Urinary bladder (tissue), 4 donors: ENCODE results near the gene KLHL9. TPM values are rescaled to one million over a fixed set of nuclear protein-coding genes. Genes with fewer than 3 reads are reported as not detected.
A peak's percentile ranks its signal among the peaks of the same experiment; 100 is the strongest.

Experiments
- DNase-seq: peaks from one replicate; pipeline ENCODE4 v3.0.0-alpha.2; 2015; ENCODE audit errors: extremely low spot score
- H3K27ac ChIP-seq: one replicate; pipeline ENCODE4 v1.5.1; 2013; ENCODE audit warnings: low read depth, mild to moderate bottlenecking, moderate library complexity
- H3K36me3 ChIP-seq: one replicate; pipeline ENCODE4 v1.6.1; 2013; ENCODE audit warnings: mild to moderate bottlenecking, moderate library complexity; ENCODE audit not compliant: insufficient read depth
- H3K4me1 ChIP-seq: one replicate; pipeline ENCODE4 v1.6.1; 2013; ENCODE audit warnings: mild to moderate bottlenecking, moderate library complexity; ENCODE audit not compliant: insufficient read depth
- H3K4me3 ChIP-seq: one replicate; pipeline ENCODE4 v1.5.1; 2013; ENCODE audit warnings: low read depth, low read length
- WGBS: extraction: QIAGEN DNeasy Blood & Tissue Kit; methylation state at CpG from one replicate; pipeline ENCODE4 v1.1.7; 2013; 5-methylcytosine and 5-hydroxymethylcytosine counted together
- polyA plus RNA-seq: library from polyadenylated mRNA; stranded (reverse); fragments of 200-250 nt; gene quantifications from one replicate; pipeline ENCODE4 v1.2.3, GENCODE V29; 2013
- total RNA-seq: library from RNA; depleted of rRNA; stranded (reverse); fragments of >200 nt; gene quantifications from one replicate; pipeline ENCODE4 v1.2.3, GENCODE V29; 2014
- donor health status: healthy with polysubstance abuse.
- donor health status: healthy.

Gene KLHL9
- total and polyA plus RNA-seq, 2 donors = 15.3 to 45.7 TPM

DNA sequence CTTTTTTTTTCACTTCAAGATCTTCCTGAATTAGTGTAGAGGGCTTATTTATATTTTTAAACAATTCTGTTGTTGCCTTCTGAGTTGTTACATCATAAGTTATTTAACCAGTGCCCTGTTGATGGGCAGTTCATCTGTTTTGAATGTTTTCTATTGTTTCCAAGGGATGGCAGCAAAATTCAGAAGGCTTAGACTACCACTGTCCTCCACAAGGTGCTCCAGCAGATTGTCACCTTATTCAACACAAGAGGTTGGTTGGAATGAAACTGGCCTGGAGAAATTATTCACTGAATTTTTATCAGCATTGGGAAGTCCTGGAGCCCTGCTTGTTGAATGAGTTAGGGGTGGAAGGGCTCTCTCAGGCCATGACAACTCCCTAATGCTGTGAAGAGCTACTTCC, 1.3 kb upstream of the KLHL9 start:
- Histone ChIP-seq H3K36me3 (no peaks in the 10 kb centered on the region), H3K4me1 (no peaks in the 10 kb centered on the region), H3K27ac (no peak overlapping the region), H3K4me3 (no peak overlapping the region)
- DNase-seq = no peak

DNA sequence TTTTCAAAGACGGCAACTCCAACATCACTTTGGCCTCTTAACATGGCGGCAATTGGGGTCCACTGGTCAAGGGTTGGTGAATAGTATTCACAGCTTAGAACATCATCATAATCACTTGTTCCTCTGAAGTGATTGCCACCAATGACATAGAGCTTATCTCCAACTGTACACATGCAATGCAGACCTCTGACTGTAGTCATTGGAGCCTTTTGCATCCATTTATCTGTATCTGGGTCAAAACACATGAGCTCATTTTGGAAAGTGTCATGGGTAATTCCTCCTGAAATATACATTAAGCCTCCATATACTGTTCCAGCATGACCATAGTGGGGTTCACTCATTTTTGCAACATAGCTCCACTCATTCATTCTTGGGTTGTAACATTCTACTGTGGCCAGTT, 2.0 kb downstream of the KLHL9 start:
- WGBS = 96% methylated on average over 2 of the region's 2 CpGs
- no peaks in the 10 kb centered on the region for H3K4me1 ChIP-seq
- H3K27ac ChIP-seq = no peak overlapping the region
- no peak overlapping the region for H3K4me3 ChIP-seq
- DNase-seq = no peak
- no peaks in the 10 kb centered on the region for H3K36me3 ChIP-seq

DNA sequence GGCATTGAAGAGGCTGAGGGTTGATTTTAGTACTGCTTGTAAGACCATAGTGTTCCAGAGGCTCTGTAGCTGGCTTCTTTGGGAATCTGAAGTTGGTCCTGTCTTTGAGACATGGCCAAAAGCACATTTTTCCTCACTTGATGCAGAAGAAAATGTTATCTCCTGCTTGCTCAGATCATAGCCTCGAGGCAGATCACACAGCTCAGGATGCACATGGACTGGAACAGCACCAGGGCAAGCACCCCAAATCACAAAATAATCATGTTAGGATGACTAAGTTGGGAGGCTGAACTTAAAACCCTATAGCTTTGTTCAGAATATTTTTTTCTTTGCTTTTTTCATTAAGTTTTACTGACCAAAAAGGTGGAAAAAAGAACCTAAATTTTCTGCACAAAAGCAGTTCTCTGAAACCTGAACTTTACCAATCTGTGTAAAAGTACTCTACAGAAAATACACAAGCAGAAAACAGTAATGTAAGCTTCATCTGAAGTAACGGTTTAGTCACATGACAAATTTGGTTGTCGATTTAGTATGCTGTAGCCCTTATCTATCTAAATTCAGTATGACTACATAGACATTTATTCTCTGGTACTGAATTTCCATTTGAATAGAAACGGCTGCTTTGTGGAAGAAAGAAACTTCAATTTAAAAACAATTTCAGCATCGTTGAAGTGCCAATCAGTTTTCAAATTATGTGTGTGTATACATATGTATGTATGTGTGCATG, 3.4 kb downstream of the KLHL9 start:
- no peak overlapping the region for H3K27ac ChIP-seq
- DNase-seq = no peak
- 47% methylated on average over 5 of the region's 5 CpGs for WGBS
- no peaks in the 10 kb centered on the region for H3K36me3 ChIP-seq
- no peak overlapping the region for H3K4me3 ChIP-seq
- no peaks in the 10 kb centered on the region for H3K4me1 ChIP-seq

DNA sequence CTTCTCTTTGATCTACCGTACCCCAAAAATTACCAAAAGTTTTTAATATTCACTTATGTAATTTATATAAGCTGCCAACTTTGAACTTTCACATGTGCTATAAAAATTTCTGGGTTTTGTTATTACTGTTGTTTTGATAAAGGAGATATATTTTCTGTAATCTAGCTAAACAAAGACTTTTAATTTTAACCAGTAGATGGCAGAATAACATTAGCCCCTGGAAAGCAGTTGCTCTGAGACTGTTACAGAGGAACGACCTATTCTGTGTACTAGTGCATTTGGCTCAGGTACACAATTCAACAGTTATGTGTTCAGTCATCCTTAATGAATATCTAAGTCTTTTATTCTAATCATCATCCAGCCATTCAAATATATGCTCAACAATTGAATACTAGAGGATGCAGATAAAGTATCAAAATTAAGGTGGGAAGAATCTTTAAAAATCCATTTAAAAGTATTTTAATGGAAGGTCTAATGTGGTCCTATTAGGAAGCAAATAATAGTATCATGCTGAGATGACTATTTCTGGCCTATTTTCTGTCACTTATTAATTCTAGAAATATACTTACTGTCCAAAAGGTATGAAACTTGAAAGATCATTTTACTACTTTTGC, 8.6 kb downstream of the KLHL9 start:
- peak; percentile 13 for DNase-seq
- H3K4me1 ChIP-seq = no peaks in the 10 kb centered on the region
- no peak overlapping the region for H3K27ac ChIP-seq
- no peaks in the 10 kb centered on the region for H3K36me3 ChIP-seq
- no peak overlapping the region for H3K4me3 ChIP-seq
- WGBS = 34% methylated on average over 2 of the region's 2 CpGs

DNA sequence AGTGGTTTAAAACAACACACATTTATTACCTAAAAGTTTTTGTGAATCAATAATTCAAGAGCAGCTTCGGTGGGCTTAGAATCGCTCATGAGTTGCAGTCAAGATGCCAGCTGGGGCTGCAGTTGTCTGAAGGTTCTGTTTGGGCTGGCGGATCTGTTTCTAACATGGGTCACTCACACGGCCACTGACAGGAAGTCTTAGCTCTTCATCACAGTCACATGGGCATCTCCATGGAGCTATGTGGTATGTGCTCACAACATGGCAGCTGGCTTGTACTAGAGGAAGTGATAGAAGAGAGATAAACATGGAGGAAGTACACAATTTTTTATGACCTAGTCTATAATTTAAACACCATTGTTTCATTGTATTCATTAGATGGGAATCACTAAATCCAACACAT, 11.2 kb downstream of the KLHL9 start:
- WGBS = 85% methylated on average over 4 of the region's 4 CpGs
- Histone ChIP-seq H3K36me3 (no peaks in the 10 kb centered on the region), H3K27ac (no peak overlapping the region), H3K4me3 (no peak overlapping the region), H3K4me1 (no peaks in the 10 kb centered on the region)
- DNase-seq = no peak

DNA sequence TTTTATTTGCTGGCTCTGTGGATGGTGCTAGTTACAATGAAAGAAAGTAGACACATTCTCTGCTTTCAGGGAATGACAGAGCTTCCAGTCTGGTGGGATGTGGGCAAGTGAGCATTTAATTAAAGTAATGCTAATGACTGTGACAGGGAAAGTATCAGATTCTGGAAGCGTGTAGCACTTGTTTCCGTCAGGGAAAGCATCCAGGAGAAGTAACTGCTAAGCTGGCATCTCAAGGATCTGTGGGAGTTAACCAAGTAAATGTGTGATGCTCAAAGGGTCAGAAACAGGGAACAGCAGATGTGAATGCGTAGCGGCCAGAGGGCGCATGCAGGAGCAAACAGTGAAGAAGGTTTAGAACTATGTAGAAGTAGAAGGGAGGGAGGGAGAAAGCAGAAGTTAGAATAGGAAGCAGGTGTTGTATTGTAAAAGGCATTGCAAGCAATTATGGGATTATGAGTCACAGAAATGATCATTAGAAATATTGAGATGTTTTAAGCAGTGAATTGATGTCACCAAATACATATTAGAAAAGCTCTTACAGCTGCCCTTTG, 12.2 kb downstream of the KLHL9 start:
- no peaks in the 10 kb centered on the region for H3K36me3 ChIP-seq
- H3K4me1 ChIP-seq = no peaks in the 10 kb centered on the region
- no peak overlapping the region for H3K4me3 ChIP-seq
- 86% methylated on average over 5 of the region's 5 CpGs for WGBS
- no peak for DNase-seq
- no peak overlapping the region for H3K27ac ChIP-seq

DNA sequence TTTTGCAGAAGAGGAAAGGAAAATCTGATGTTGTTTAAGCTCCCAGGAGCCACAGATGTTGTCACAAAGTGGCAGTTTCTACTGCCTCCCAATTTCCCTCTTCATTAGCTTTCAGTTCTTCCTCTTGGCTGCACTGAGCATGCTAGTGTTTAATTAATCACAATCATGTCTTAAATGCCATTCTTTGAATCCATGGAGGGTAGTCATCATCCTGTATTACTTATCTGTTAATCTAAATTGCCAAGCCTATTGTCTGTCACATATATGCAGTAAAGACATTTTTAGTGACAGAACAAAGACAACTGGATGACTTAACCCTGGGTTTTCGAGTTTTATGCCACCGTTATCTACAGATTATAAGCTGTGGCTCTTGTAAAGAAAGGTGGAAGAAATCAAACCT, 14.7 kb downstream of the KLHL9 start:
- Histone ChIP-seq H3K36me3 (no peaks in the 10 kb centered on the region), H3K27ac (no peak overlapping the region), H3K4me3 (no peak overlapping the region), H3K4me1 (no peaks in the 10 kb centered on the region)
- WGBS = 63% methylated on average over 2 of the region's 2 CpGs
- no peak for DNase-seq

DNA sequence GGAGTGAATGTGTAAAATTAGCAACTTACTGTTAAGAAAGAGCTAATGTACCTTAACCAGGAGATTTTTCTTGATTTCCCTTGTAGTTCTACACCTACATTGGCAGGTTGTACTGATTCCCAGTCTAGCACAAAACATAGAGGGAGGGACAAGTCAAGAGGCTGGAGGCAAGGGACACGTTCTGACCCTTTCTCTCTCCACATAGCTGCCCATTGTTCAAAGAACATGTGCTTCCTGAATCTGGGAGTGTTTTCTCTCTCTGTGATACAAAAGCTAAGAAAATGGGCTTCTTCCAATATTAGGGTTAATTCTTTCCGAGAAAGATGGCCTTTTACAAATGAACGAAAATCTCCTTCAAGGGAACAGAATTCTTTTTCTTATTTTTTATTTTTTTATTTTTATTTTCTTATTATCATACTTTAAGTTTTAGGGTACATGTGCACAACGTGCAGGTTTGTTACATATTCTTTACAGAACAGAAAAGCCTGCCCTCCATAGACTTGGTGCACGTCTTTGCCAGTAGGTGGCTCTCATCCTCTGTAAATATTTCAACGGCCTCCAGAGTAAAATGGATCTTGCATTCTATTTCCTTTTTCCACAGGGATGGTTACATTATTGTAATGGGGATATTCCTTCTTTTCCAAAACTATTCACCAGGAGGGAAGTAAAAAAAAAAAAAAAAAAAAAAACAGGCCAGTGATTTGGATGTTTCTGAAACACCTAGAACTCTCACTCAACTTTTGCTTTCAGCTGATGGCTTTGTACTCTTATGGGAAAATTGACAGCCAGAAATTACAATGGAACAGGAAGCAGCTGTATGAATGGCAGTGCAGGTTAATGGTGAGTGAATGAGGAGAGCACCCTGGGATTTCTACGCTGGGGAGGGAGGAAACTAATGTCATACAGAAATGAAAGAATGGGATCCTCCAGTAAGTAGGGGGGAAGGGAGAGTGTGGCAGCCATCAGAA, 17.0 kb downstream of the KLHL9 start:
- no peaks in the 10 kb centered on the region for H3K4me1 ChIP-seq
- 22% methylated on average over 7 of the region's 7 CpGs for WGBS
- peak; percentile 15 for DNase-seq

DNA sequence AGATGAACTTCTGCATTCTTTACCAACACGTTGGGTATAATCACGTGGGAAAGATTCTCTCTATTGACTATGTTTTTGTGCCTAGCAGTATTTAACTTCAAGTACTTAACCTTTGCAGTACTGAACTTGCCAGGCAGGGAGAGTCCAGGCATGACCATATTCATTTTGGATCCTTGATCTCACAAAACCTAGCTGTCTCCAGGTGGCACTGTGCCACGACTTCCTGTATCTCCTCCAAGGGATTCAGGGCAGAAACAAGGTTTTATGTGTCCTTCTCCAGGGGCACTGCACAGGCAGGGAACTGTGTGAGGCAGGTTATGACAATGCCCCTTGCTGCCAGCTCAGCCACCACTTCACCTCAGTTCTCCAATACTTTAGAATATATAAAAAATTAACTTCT, 18.3 kb downstream of the KLHL9 start:
- no peak overlapping the region for H3K4me3 ChIP-seq
- H3K4me1 ChIP-seq = no peaks in the 10 kb centered on the region
- no peaks in the 10 kb centered on the region for H3K36me3 ChIP-seq
- no peak overlapping the region for H3K27ac ChIP-seq
- WGBS = 20% methylated on average over 3 of the region's 3 CpGs
- no peak for DNase-seq

More for the DNA sequence above, 17.0 kb downstream of the KLHL9 start:
- Histone ChIP-seq H3K36me3 (no peaks in the 10 kb centered on the region), H3K4me3 (no peak overlapping the region), H3K27ac (no peak overlapping the region)

DNA sequence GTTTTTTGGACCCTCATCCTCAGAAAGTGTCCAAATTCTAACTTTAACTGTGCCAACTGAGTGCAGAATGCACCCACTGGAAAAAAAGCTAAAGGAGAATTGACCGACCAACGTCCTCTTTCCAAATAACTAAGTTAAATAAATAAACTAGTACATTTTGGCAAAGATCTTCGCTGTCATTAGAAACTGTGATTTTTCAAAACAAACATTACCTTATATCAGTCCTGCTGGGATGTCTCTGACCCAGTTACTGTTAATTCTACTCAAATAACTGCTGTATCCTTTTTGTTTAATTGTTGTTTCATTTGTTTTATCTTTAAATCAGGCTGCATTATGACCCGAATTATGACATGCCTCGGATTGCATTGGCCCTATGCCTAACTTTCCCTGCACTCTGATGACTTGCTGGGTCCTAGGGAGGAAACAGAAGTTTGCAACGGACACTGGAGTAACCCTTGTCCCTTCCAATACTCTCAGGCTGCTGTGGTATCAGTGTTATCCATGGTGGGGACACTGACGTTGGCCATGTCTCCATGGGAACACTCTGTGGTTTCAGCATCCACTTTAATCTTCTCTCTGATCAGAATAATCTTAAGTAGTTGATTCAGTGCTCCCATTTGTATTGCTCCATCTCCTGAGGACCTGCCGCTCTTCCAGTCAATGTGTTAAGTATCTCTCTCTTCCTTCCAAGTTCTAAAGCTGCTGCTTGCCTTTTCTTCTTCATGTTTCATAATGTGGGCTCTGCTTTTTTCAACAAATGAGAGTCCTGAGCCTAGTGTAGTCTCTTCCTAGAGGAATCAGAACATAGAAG, 19.0 kb downstream of the KLHL9 start:
- 31% methylated on average over 8 of the region's 8 CpGs for WGBS
- H3K27ac ChIP-seq = no peak overlapping the region
- no peak for DNase-seq
- no peaks in the 10 kb centered on the region for H3K36me3 ChIP-seq
- no peaks in the 10 kb centered on the region for H3K4me1 ChIP-seq
- H3K4me3 ChIP-seq = no peak overlapping the region

DNA sequence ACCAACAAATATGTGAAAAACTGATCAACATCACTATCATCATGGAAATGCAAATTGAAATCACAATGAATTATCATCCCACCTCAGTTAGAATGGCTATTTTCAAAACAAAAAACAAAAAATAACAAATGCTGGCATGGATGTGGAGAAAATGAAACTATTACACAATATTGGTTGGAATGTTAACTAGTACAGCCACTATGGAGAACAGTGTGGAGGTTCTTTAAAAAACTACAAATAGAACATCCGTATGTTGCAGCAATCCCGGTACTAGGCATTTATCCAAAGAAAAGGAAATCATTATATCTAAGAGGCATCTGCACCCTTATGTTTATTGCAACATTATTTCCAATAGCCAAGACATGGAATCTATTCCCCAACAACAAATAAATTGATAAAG, 21.1 kb downstream of the KLHL9 start:
- WGBS = 88% methylated on average over 2 of the region's 2 CpGs
- H3K36me3 ChIP-seq = no peaks in the 10 kb centered on the region
- DNase-seq = no peak
- no peak overlapping the region for H3K27ac ChIP-seq
- no peak overlapping the region for H3K4me3 ChIP-seq
- H3K4me1 ChIP-seq = no peaks in the 10 kb centered on the region

DNA sequence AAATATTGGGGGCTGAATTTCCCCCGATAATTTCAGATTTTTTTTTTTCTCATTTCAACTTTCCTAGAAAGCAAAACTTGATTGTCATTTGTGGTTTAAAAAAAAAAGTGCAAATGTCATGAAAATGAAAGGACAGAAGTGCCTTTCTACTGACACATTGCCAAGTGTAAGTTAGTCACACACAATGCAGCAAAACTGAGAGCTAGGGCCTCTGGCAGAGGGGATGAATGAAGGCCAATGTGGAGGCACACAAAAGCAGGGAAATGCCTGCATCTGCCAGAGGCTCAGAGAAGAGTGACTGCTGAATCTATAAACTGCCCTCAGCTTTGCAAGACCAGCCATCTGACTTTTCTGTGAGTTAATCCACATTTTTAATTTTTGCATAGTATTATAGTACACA, 23.3 kb downstream of the KLHL9 start:
- no peak overlapping the region for H3K27ac ChIP-seq
- no peak overlapping the region for H3K4me3 ChIP-seq
- WGBS = 89% methylated on average over 1 of the region's 1 CpG
- H3K36me3 ChIP-seq = no peaks in the 10 kb centered on the region
- DNase-seq = no peak
- no peaks in the 10 kb centered on the region for H3K4me1 ChIP-seq

DNA sequence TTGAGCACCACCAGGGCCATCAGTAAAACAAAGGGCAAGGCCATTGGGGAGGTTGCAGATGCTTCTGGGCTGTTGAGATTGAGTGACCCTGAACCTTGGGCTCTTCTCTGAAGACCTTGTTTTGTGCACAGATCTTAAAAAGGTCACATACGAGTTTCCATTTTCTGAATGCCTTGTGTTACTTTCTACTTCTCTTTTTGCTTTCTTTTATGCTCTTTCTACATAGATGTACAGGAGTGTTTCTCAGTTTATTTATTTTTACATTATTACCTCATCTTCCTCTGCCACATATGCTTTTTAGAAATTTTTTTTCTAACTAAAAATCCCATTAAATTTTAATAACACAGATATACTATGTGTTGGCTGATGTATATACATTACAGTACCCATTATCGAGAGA, 30.0 kb downstream of the KLHL9 start, which contains the start of gene IFNA5:
TSS of gene IFNA5 (minus strand) at position 101 of the 400 bp plus-strand sequence. CDS start at position 44, 57 bp downstream.
- Histone ChIP-seq H3K36me3 (no peaks in the 10 kb centered on the region), H3K27ac (no peak within 1 kb of the TSS), H3K4me3 (no peak within 1 kb of the TSS), H3K4me1 (no peaks in the 10 kb centered on the region)
- WGBS = 75% methylated on average over 2 of the region's 2 CpGs
- no peak for DNase-seq
